K562 (cell line): ENCODE results near the gene MTCL3.

Experiments
- NUFIP1 ChIP-seq: fragments of 450-650 bp; IDR thresholded peaks from 2 replicates; pipeline ENCODE4 v1.6.1; 2018; ENCODE audit not compliant: partially characterized antibody
- TF ChIP-seq, protein P1 (sequence below): fragments of 450-650 bp; IDR thresholded peaks from 2 replicates; pipeline ENCODE4 v1.6.1; 2016; ENCODE audit warnings: mild to moderate bottlenecking, moderate library complexity

The MTCL3 gene

DNA sequence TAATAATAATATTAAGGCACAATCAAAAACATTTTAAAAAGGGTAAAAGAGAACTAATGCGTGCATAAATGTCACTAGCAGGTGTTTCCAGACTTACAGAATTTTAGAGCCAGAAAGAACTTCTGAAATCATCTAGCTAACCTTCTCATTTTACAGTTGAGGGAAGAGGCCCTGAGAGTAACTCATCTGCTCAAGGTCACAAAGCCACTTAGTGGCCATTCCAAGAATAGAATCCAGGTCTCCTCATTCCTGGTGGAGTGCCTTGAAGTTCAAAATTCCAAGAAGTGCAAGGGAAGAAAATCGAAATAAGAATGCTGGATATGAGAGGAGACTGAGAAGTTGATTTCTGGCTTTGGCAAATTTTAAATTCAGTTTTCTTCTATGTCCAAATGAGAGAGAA, 56.8 kb downstream of the MTCL3 start (continued):
- TF ChIP-seq, protein P1, sequence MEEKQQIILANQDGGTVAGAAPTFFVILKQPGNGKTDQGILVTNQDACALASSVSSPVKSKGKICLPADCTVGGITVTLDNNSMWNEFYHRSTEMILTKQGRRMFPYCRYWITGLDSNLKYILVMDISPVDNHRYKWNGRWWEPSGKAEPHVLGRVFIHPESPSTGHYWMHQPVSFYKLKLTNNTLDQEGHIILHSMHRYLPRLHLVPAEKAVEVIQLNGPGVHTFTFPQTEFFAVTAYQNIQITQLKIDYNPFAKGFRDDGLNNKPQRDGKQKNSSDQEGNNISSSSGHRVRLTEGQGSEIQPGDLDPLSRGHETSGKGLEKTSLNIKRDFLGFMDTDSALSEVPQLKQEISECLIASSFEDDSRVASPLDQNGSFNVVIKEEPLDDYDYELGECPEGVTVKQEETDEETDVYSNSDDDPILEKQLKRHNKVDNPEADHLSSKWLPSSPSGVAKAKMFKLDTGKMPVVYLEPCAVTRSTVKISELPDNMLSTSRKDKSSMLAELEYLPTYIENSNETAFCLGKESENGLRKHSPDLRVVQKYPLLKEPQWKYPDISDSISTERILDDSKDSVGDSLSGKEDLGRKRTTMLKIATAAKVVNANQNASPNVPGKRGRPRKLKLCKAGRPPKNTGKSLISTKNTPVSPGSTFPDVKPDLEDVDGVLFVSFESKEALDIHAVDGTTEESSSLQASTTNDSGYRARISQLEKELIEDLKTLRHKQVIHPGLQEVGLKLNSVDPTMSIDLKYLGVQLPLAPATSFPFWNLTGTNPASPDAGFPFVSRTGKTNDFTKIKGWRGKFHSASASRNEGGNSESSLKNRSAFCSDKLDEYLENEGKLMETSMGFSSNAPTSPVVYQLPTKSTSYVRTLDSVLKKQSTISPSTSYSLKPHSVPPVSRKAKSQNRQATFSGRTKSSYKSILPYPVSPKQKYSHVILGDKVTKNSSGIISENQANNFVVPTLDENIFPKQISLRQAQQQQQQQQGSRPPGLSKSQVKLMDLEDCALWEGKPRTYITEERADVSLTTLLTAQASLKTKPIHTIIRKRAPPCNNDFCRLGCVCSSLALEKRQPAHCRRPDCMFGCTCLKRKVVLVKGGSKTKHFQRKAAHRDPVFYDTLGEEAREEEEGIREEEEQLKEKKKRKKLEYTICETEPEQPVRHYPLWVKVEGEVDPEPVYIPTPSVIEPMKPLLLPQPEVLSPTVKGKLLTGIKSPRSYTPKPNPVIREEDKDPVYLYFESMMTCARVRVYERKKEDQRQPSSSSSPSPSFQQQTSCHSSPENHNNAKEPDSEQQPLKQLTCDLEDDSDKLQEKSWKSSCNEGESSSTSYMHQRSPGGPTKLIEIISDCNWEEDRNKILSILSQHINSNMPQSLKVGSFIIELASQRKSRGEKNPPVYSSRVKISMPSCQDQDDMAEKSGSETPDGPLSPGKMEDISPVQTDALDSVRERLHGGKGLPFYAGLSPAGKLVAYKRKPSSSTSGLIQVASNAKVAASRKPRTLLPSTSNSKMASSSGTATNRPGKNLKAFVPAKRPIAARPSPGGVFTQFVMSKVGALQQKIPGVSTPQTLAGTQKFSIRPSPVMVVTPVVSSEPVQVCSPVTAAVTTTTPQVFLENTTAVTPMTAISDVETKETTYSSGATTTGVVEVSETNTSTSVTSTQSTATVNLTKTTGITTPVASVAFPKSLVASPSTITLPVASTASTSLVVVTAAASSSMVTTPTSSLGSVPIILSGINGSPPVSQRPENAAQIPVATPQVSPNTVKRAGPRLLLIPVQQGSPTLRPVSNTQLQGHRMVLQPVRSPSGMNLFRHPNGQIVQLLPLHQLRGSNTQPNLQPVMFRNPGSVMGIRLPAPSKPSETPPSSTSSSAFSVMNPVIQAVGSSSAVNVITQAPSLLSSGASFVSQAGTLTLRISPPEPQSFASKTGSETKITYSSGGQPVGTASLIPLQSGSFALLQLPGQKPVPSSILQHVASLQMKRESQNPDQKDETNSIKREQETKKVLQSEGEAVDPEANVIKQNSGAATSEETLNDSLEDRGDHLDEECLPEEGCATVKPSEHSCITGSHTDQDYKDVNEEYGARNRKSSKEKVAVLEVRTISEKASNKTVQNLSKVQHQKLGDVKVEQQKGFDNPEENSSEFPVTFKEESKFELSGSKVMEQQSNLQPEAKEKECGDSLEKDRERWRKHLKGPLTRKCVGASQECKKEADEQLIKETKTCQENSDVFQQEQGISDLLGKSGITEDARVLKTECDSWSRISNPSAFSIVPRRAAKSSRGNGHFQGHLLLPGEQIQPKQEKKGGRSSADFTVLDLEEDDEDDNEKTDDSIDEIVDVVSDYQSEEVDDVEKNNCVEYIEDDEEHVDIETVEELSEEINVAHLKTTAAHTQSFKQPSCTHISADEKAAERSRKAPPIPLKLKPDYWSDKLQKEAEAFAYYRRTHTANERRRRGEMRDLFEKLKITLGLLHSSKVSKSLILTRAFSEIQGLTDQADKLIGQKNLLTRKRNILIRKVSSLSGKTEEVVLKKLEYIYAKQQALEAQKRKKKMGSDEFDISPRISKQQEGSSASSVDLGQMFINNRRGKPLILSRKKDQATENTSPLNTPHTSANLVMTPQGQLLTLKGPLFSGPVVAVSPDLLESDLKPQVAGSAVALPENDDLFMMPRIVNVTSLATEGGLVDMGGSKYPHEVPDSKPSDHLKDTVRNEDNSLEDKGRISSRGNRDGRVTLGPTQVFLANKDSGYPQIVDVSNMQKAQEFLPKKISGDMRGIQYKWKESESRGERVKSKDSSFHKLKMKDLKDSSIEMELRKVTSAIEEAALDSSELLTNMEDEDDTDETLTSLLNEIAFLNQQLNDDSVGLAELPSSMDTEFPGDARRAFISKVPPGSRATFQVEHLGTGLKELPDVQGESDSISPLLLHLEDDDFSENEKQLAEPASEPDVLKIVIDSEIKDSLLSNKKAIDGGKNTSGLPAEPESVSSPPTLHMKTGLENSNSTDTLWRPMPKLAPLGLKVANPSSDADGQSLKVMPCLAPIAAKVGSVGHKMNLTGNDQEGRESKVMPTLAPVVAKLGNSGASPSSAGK, result no peak
- TF ChIP-seq NUFIP1, result no peak
